ENCODE results near the gene KCTD15. TPM values are rescaled to one million over a fixed set of nuclear protein-coding genes. Genes with fewer than 3 reads are reported as not detected.

KCTD15 gene
- total RNA-seq, 2 donors from 2014 or later, result 36.6 to 61.8 TPM

- Histone ChIP-seq H3K36me3 (ENCODE audit: control insufficient read depth, insufficient read depth, low read length) (no peaks in the 10 kb centered on the region), H3K27ac (ENCODE audit: low read depth, low read length) (no peak overlapping the region), H3K9ac (ENCODE audit: extremely low read depth, low read length, poor library complexity, severe bottlenecking) (no peak overlapping the region), H3K9me3 (ENCODE audit: control insufficient read depth, low read length) (no peaks in the 10 kb centered on the region), H3K4me1 (ENCODE audit: control insufficient read depth, insufficient read depth, low read length) (no peaks in the 10 kb centered on the region), H3K4me3 (ENCODE audit: low read length) (no peak overlapping the region), H3K27me3 (ENCODE audit: control insufficient read depth, insufficient read depth, low read length, poor library complexity, severe bottlenecking) (peaks cover 7% of the 10 kb centered on the region)
- peak; percentile 10 for DNase-seq
- Mint-ChIP-seq H3K4me3 (no peak overlapping the region), H3K4me1 (no peaks in the 10 kb centered on the region), H3K9me3 (no peaks in the 10 kb centered on the region), H3K27me3 (ENCODE audit: insufficient read depth) (peaks cover 25% of the 10 kb centered on the region), H3K27ac (no peak overlapping the region), H3K36me3 (ENCODE audit: low read depth) (no peaks in the 10 kb centered on the region)
- TF ChIP-seq CTCF (conservative IDR thresholded peaks at IDR 0.05), result no peak
Observed at GRCh38 chr19:33823341-33823740, 26.7 kb downstream of the KCTD15 start.

GRCh38 chr19:33825556-33825955 lies 28.9 kb downstream of the KCTD15 start:
- Histone ChIP-seq H3K9ac (ENCODE audit: extremely low read depth, low read length, poor library complexity, severe bottlenecking) (no peak overlapping the region), H3K27ac (ENCODE audit: low read depth, low read length) (no peak overlapping the region), H3K4me3 (ENCODE audit: low read length) (no peak overlapping the region), H3K27me3 (ENCODE audit: control insufficient read depth, insufficient read depth, low read length, poor library complexity, severe bottlenecking) (peaks cover 6% of the 10 kb centered on the region), H3K4me1 (ENCODE audit: control insufficient read depth, insufficient read depth, low read length) (no peaks in the 10 kb centered on the region), H3K36me3 (ENCODE audit: control insufficient read depth, insufficient read depth, low read length) (no peaks in the 10 kb centered on the region), H3K9me3 (ENCODE audit: control insufficient read depth, low read length) (no peaks in the 10 kb centered on the region)
- no peaks in the 10 kb centered on the region for H3K4me1 Mint-ChIP-seq
- H3K27me3 Mint-ChIP-seq (ENCODE audit: insufficient read depth), result peaks cover 17% of the 10 kb centered on the region
- H3K9me3 Mint-ChIP-seq, result no peaks in the 10 kb centered on the region
- TF ChIP-seq CTCF (conservative IDR thresholded peaks at IDR 0.05), result no peak
- no peak overlapping the region for H3K27ac Mint-ChIP-seq
- no peak overlapping the region for H3K4me3 Mint-ChIP-seq
- WGBS, 2 experiments (ENCODE audit: insufficient coverage in 1 of 2, insufficient read length in 1 of 2), result 89 to 100% methylated on average over 6 of the region's 6 CpGs
- no peaks in the 10 kb centered on the region for H3K36me3 Mint-ChIP-seq (ENCODE audit: low read depth)
- peak; percentile 5 for DNase-seq

GRCh38 chr19:33826521-33826920 lies 29.9 kb downstream of the KCTD15 start:
- Histone ChIP-seq H3K9me3 (ENCODE audit: control insufficient read depth, low read length) (no peaks in the 10 kb centered on the region), H3K36me3 (ENCODE audit: control insufficient read depth, insufficient read depth, low read length) (no peaks in the 10 kb centered on the region), H3K4me1 (ENCODE audit: control insufficient read depth, insufficient read depth, low read length) (no peaks in the 10 kb centered on the region), H3K4me3 (ENCODE audit: low read length) (no peak overlapping the region), H3K27ac (ENCODE audit: low read depth, low read length) (no peak overlapping the region), H3K27me3 (ENCODE audit: control insufficient read depth, insufficient read depth, low read length, poor library complexity, severe bottlenecking) (no peaks in the 10 kb centered on the region), H3K9ac (ENCODE audit: extremely low read depth, low read length, poor library complexity, severe bottlenecking) (no peak overlapping the region)
- Mint-ChIP-seq H3K9me3 (no peaks in the 10 kb centered on the region), H3K27me3 (ENCODE audit: insufficient read depth) (peaks cover 11% of the 10 kb centered on the region), H3K36me3 (ENCODE audit: low read depth) (no peaks in the 10 kb centered on the region), H3K4me1 (no peaks in the 10 kb centered on the region), H3K4me3 (no peak overlapping the region), H3K27ac (no peak overlapping the region)
- DNase-seq, result peak; percentile 26
- no peak for TF ChIP-seq CTCF (conservative IDR thresholded peaks at IDR 0.05)
- WGBS, 2 experiments (ENCODE audit: insufficient coverage in 1 of 2, insufficient read length in 1 of 2), result 82 to 89% methylated on average over 4 to 7 of the region's 7 CpGs
